K562 (cell line): ENCODE measurements around the gene TRIM32. TPM values are rescaled to one million over a fixed set of nuclear protein-coding genes. Genes with fewer than 3 reads are reported as not detected.

ENCODE experiments used
- ATAC-seq: fragments of 200-7000 bp; cut with Tn5 transposase; 3 replicates; pipeline ENCODE4 v1.9.1; 2020; ENCODE audit warnings: moderate library complexity
- BruUV-seq: library from RNA; stranded (reverse); fragments of 400-500 nt; replicated peaks from 2 replicates; lab custom pipeline; 2021; lab: Mats Ljungman, UMichigan
- CTCF ChIA-PET: fragments of 300-600 bp; formaldehyde crosslinking; extraction: SDS; loops from one replicate; lab custom pipeline; 2021; ENCODE audit warnings: low intra/inter-chr PET ratio; lab: Yijun Ruan, JAX
- POLR2A ChIA-PET: fragments of 300-600, 350-650 bp; sonication (Branson Sonifier 250); formaldehyde crosslinking; extraction: SDS; loops from one replicate; lab custom pipeline; 2021; ENCODE audit warnings: antibody characterized with exemption, inconsistent platforms; lab: Yijun Ruan, JAX
- DNase-seq, 4 experiments: peaks; one replicate each; pipeline versions ENCODE4 v3.0.0 to v3.0.0-alpha.2; 2011 to 2018; ENCODE audit warnings: low spot score in 3 of 4, mixed read lengths in 3 of 4; ENCODE audit errors: extremely low read depth in 1 of 4
- FAIRE-seq: peaks from 2 replicates; lab custom pipeline; 2011; peaks lifted over from hg19 to GRCh38; lab: Jason Lieb, UNC
- H2AFZ ChIP-seq: 2 replicates; pipeline ENCODE4 v1.6.0; 2011; ENCODE audit warnings: low read depth, low read length, control low read depth, inconsistent platforms
- H3K27ac ChIP-seq: fragments of 200-600 bp; 3 replicates; pipeline ENCODE4 v1.8.0; 2011; ENCODE audit warnings: low read depth, mild to moderate bottlenecking, control low read depth, inconsistent platforms, low read length, moderate library complexity, mixed read lengths; ENCODE audit errors: extremely low read depth
- H3K27me3 ChIP-seq, 2 experiments: fragments of 300-600 bp in 1 of 2; 2 replicates in 1 of 2; 3 replicates in 1 of 2; pipeline versions ENCODE4 v1.6.0 to v1.8.0; 2011; ENCODE audit warnings: inconsistent platforms in 2 of 2, low read length in 2 of 2, mild to moderate bottlenecking in 1 of 2, mixed read lengths in 1 of 2, moderate library complexity in 1 of 2; ENCODE audit not compliant: control insufficient read depth in 2 of 2, insufficient read depth in 2 of 2
- H3K36me3 ChIP-seq: fragments of 300-600 bp; 3 replicates; pipeline ENCODE4 v1.8.0; 2011; ENCODE audit warnings: mild to moderate bottlenecking, low read length, inconsistent platforms; ENCODE audit not compliant: control insufficient read depth, insufficient read depth
- H3K4me1 ChIP-seq, 2 experiments: fragments of 200-600 bp in 1 of 2; replicated peaks in 1 of 2; 2 replicates in 1 of 2; 3 replicates in 1 of 2; pipeline versions ENCODE4 v1.5.1 to v1.8.0; 2011; ENCODE audit warnings: inconsistent platforms in 2 of 2, low read length in 2 of 2, mild to moderate bottlenecking in 1 of 2, mixed read lengths in 1 of 2, moderate library complexity in 1 of 2; ENCODE audit not compliant: control insufficient read depth in 2 of 2, insufficient read depth in 2 of 2
- H3K4me2 ChIP-seq: 2 replicates; pipeline ENCODE4 v1.6.1; 2011; ENCODE audit warnings: low read length, control low read depth, inconsistent platforms, mixed read lengths; ENCODE audit not compliant: insufficient read depth
- H3K4me3 ChIP-seq: fragments of 200-600 bp; sonication (generic), shearing (Covaris generic); 2 replicates; pipeline ENCODE4 v1.5.1; 2016; ENCODE audit warnings: control low read depth, inconsistent platforms
- H3K79me2 ChIP-seq: fragments of 200-600 bp; 3 replicates; pipeline ENCODE4 v1.8.0; 2011; ENCODE audit warnings: low read length, inconsistent platforms; ENCODE audit not compliant: control insufficient read depth, insufficient read depth
- H3K9ac ChIP-seq, 2 experiments: 2 replicates each; pipeline versions ENCODE4 v1.6.0 to v1.6.1; 2011; ENCODE audit warnings: low read depth in 2 of 2, low read length in 2 of 2, control low read depth in 1 of 2, inconsistent platforms in 1 of 2, mild to moderate bottlenecking in 1 of 2, mixed read lengths in 1 of 2; ENCODE audit not compliant: insufficient read depth in 1 of 2
- H3K9me1 ChIP-seq: one replicate; pipeline ENCODE4 v1.6.0; 2011; ENCODE audit warnings: inconsistent platforms, mild to moderate bottlenecking, low read length, moderate library complexity; ENCODE audit not compliant: control insufficient read depth, insufficient read depth
- H3K9me3 ChIP-seq: replicated peaks from 2 replicates; pipeline ENCODE4 v1.5.1; 2011; ENCODE audit warnings: low read depth, low read length, inconsistent platforms; ENCODE audit not compliant: control insufficient read depth, insufficient read depth
- H4K20me1 ChIP-seq: replicated peaks from 2 replicates; pipeline ENCODE4 v1.6.1; 2011; ENCODE audit warnings: low read length, inconsistent platforms, mixed read lengths; ENCODE audit not compliant: control insufficient read depth, insufficient read depth
- BCL6 ChIP-seq: fragments of 250-450 bp; sonication (Bioruptor Pico); IDR thresholded peaks from 2 replicates; pipeline ENCODE4 v1.4.0; 2020
- CHD1 ChIP-seq: fragments of 200-600 bp; sonication (generic); IDR thresholded peaks from one replicate; pipeline ENCODE4 v1.6.1; 2012; ENCODE audit warnings: mild to moderate bottlenecking, moderate library complexity, low read length, inconsistent platforms
- CXXC5 ChIP-seq: fragments of 250-450 bp; sonication (Bioruptor Pico); IDR thresholded peaks from 2 replicates; pipeline ENCODE4 v1.8.0; 2022; ENCODE audit warnings: inconsistent platforms, mild to moderate bottlenecking, moderate library complexity
- NCOA4 ChIP-seq: fragments of 450-650 bp; IDR thresholded peaks from 2 replicates; pipeline ENCODE4 v1.6.1; 2018; ENCODE audit warnings: mild to moderate bottlenecking; ENCODE audit not compliant: partially characterized antibody
- PHF8 ChIP-seq: fragments of 200-600 bp; sonication (generic); IDR thresholded peaks from 2 replicates; pipeline ENCODE4 v1.6.1; 2012; ENCODE audit warnings: mixed run types, mild to moderate bottlenecking, inconsistent platforms, low read length, moderate library complexity, borderline replicate concordance
- POLR2B ChIP-seq: fragments of 450-650 bp; IDR thresholded peaks from 2 replicates; pipeline ENCODE4 v1.6.1; 2018; ENCODE audit warnings: low read depth; ENCODE audit not compliant: partially characterized antibody
- RFX5 ChIP-seq: IDR thresholded peaks from 2 replicates; pipeline ENCODE4 v1.6.1; 2011; ENCODE audit warnings: low read depth, mild to moderate bottlenecking, improper control_type of control experiment, low read length
- YBX1 ChIP-seq: fragments of 450-650 bp; IDR thresholded peaks from 2 replicates; pipeline ENCODE4 v1.7.1; 2016; ENCODE audit warnings: mild to moderate bottlenecking
- ZFX ChIP-seq: sonication (generic); formaldehyde crosslinking; IDR thresholded peaks from 2 replicates; pipeline ENCODE4 v1.8.0; 2022; ENCODE audit warnings: mild to moderate bottlenecking, missing genetic modification reagents, moderate library complexity
- ZNF140 ChIP-seq: fragments of 250-450 bp; sonication (Bioruptor Pico); IDR thresholded peaks from 2 replicates; pipeline ENCODE4 v1.8.0; 2021; ENCODE audit warnings: moderate library complexity, mild to moderate bottlenecking, inconsistent platforms
- ZNF398 ChIP-seq: fragments of 250-450 bp; sonication (Bioruptor Pico); IDR thresholded peaks from 2 replicates; pipeline ENCODE4 v1.8.0; 2021; ENCODE audit warnings: moderate library complexity, mild to moderate bottlenecking, inconsistent platforms
- whole genome bisulfite sequencing: fragments of 100-300 bp; shearing (Covaris generic); methylation state at CpG from one replicate; pipeline ENCODE4 v1.1.6; 2016; ENCODE audit warnings: low coverage, mixed read lengths; ENCODE audit not compliant: insufficient coverage; ENCODE audit errors: missing lambda C conversion rate; 5-methylcytosine and 5-hydroxymethylcytosine counted together
- in situ Hi-C: fragments of 300-500 bp; cut with MboI; formaldehyde crosslinking; loops from 4 replicates; pipeline ENCODE4 v1.15.0; 2018; ENCODE audit warnings: inconsistent platforms, mixed read lengths
- intact Hi-C: fragments of 100-400 bp; cut with micrococcal nuclease; formaldehyde crosslinking; loops from 2 replicates; pipeline ENCODE4 v1.14.2; 2022
- polyA plus RNA-seq, 8 experiments: library from polyadenylated mRNA; depleted of rRNA in 4 of 8; stranded (reverse) in 5 of 8; unstranded in 3 of 8; fragments of >200 nt; fragmentation: Nextera tagmentation in 2 of 8; fragmentation: Illumina TruSeq in 1 of 8; extraction: Ambion mirVana in 2 of 8; extraction: Trizol in 1 of 8; gene quantifications; 2 replicates each; pipeline versions ENCODE4 v1.2.1 to v1.2.3, GENCODE V29; 2011 to 2014; ENCODE audit warnings: inconsistent platforms in 1 of 8, missing spikeins in 1 of 8
- total RNA-seq, 7 experiments: library from RNA; depleted of rRNA in 6 of 7; stranded (reverse); fragments of >200 nt in 6 of 7; fragmentation: Illumina TruSeq in 2 of 7; extraction: Trizol in 2 of 7; gene quantifications; 2 replicates each; pipeline versions ENCODE4 v1.2.1 to v1.2.3, GENCODE V29; 2011 to 2021; ENCODE audit warnings: low replicate concordance in 1 of 7

Gene TRIM32
- total and polyA plus RNA-seq, 9 of the 15 experiments (the other 6 are each of a cell fraction or from before 2014, with no cell fraction given): 3.5 to 9.4 (median 5.9) TPM

GRCh38 chr9:116663581-116663980 lies 23.5 kb upstream of the TRIM32 start:
- H3K36me3 ChIP-seq: no peaks in the 10 kb centered on the region
- no peak overlapping the region for H2AFZ ChIP-seq
- no peaks in the 10 kb centered on the region for H4K20me1 ChIP-seq
- no peaks in the 10 kb centered on the region for H3K9me3 ChIP-seq
- no peaks in the 10 kb centered on the region for H3K9me1 ChIP-seq
- H3K4me2 ChIP-seq: no peak overlapping the region
- no peaks in the 10 kb centered on the region for H3K4me1 ChIP-seq
- POLR2A ChIA-PET: no interaction called here
- H3K79me2 ChIP-seq: no peaks in the 10 kb centered on the region
- H3K27ac ChIP-seq: no peak overlapping the region
- DNase-seq: no peak
- H3K27me3 ChIP-seq: no peaks in the 10 kb centered on the region
- CTCF ChIA-PET: no interaction called here
- no TSS peak for BruUV-seq
- WGBS: 0% methylated on average over 1 of the region's 1 CpG
- intact Hi-C loops (loop anchor here (5.0 kb wide), 1 partner anchor 91 kb away; no protein-coding TSS in a partner anchor), in situ Hi-C loops (no loop called here)
- TF ChIP-seq RFX5: no peak
- TF ChIP-seq NCOA4: no peak
- TF ChIP-seq CXXC5 (CRISPR knock-in tag): no peak
- no peak for TF ChIP-seq ZFX (CRISPR knock-in tag)
- TF ChIP-seq YBX1: no peak
- no peak for TF ChIP-seq ZNF140
- TF ChIP-seq ZNF398 (CRISPR knock-in tag): no peak
- TF ChIP-seq PHF8: no peak
- no peak for TF ChIP-seq CHD1
- TF ChIP-seq POLR2B: no peak
- TF ChIP-seq BCL6 (CRISPR knock-in tag): no peak
- no peak overlapping the region for H3K4me3 ChIP-seq
- H3K9ac ChIP-seq: no peak overlapping the region
- FAIRE-seq: no peak
- no peak for ATAC-seq
